ENCODE data around the gene PHACTR4. TPM values are rescaled to one million over a fixed set of nuclear protein-coding genes. Genes with fewer than 3 reads are reported as not detected.
A peak's percentile ranks its signal among the peaks of the same experiment; 100 is the strongest.

Gene PHACTR4
- polyA plus RNA-seq, 1 donor (not counting 4 experiments of a cell fraction or from before 2014, with no cell fraction given): 12.2 TPM

GRCh38 chr1:28421744-28422143 lies 52.2 kb downstream of the PHACTR4 start:
- Histone ChIP-seq H3K9me3 (ENCODE audit: control insufficient read depth, low read depth, low read length) (no peaks in the 10 kb centered on the region), H3K27ac (ENCODE audit: control insufficient read depth, insufficient read depth, low read length) (peak overlapping the region; percentile 39), H4K20me1 (ENCODE audit: control insufficient read depth, extremely low read depth, insufficient read depth, low read length) (no peaks in the 10 kb centered on the region), H3K4me1 (ENCODE audit: control insufficient read depth, extremely low read depth, insufficient read depth, low read length) (peaks cover 21% of the 10 kb centered on the region), H3K9me1 (ENCODE audit: control insufficient read depth, extremely low read depth, insufficient read depth, low read length) (no peaks in the 10 kb centered on the region), H3K79me2 (ENCODE audit: control insufficient read depth, insufficient read depth, low read length) (no peaks in the 10 kb centered on the region), H3K4me3 (ENCODE audit: control insufficient read depth in 2 of 3, extremely low read depth in 1 of 3, insufficient read depth in 2 of 3, low read depth in 1 of 3, low read length in 3 of 3) (no peak overlapping the region), H2AFZ (ENCODE audit: control insufficient read depth, low read length) (no peak overlapping the region), H3K9ac (ENCODE audit: control insufficient read depth, extremely low read depth, insufficient read depth, low read length) (no peak overlapping the region), H3K27me3 (ENCODE audit: control insufficient read depth, extremely low read depth, insufficient read depth, low read length) (no peaks in the 10 kb centered on the region), H3K4me2 (ENCODE audit: control insufficient read depth, extremely low read depth, insufficient read depth, low read depth, low read length) (no peak overlapping the region), H3K36me3 (ENCODE audit: control insufficient read depth in 2 of 2, extremely low read depth in 1 of 2, insufficient read depth in 2 of 2, low read length in 2 of 2) (peaks cover 0 to 3% of the 10 kb centered on the region in 2 experiments)
- FAIRE-seq (no peak), DNase-seq (ENCODE audit: low read depth, low spot score) (no peak)
- dilution Hi-C loops (cut with MboI; ENCODE audit: extremely low pct_ligation_motif_present, low sequenced_read_pairs): no loop called here
- TF ChIP-seq CTCF (optimal IDR thresholded peaks at IDR 0.05 in 1 of 3, IDR thresholded peaks at IDR 0.05 in 1 of 3, conservative IDR thresholded peaks at IDR 0.05 in 1 of 3; ENCODE audit: extremely low read depth in 1 of 3, insufficient read depth in 2 of 3, low read length in 3 of 3): no peak
- TF ChIP-seq EZH2 (IDR thresholded peaks at IDR 0.05; ENCODE audit: low read length): no peak

GRCh38 chr1:28426831-28427230 lies 57.3 kb downstream of the PHACTR4 start:
- Histone ChIP-seq H3K4me1 (ENCODE audit: control insufficient read depth, extremely low read depth, insufficient read depth, low read length) (peaks cover 8% of the 10 kb centered on the region), H3K27ac (ENCODE audit: control insufficient read depth, insufficient read depth, low read length) (no peak overlapping the region), H3K9ac (ENCODE audit: control insufficient read depth, extremely low read depth, insufficient read depth, low read length) (no peak overlapping the region), H3K4me3 (ENCODE audit: control insufficient read depth in 2 of 3, extremely low read depth in 1 of 3, insufficient read depth in 2 of 3, low read depth in 1 of 3, low read length in 3 of 3) (no peak overlapping the region), H3K9me3 (ENCODE audit: control insufficient read depth, low read depth, low read length) (no peaks in the 10 kb centered on the region), H3K4me2 (ENCODE audit: control insufficient read depth, extremely low read depth, insufficient read depth, low read depth, low read length) (no peak overlapping the region), H3K27me3 (ENCODE audit: control insufficient read depth, extremely low read depth, insufficient read depth, low read length) (no peaks in the 10 kb centered on the region), H3K9me1 (ENCODE audit: control insufficient read depth, extremely low read depth, insufficient read depth, low read length) (no peaks in the 10 kb centered on the region), H2AFZ (ENCODE audit: control insufficient read depth, low read length) (no peak overlapping the region), H4K20me1 (ENCODE audit: control insufficient read depth, extremely low read depth, insufficient read depth, low read length) (no peaks in the 10 kb centered on the region), H3K36me3 (ENCODE audit: control insufficient read depth in 2 of 2, extremely low read depth in 1 of 2, insufficient read depth in 2 of 2, low read length in 2 of 2) (peaks cover 0 to 2% of the 10 kb centered on the region in 2 experiments), H3K79me2 (ENCODE audit: control insufficient read depth, insufficient read depth, low read length) (no peaks in the 10 kb centered on the region)
- no peak for TF ChIP-seq EZH2 (IDR thresholded peaks at IDR 0.05; ENCODE audit: low read length)
- TF ChIP-seq CTCF (optimal IDR thresholded peaks at IDR 0.05 in 1 of 3, IDR thresholded peaks at IDR 0.05 in 1 of 3, conservative IDR thresholded peaks at IDR 0.05 in 1 of 3; ENCODE audit: extremely low read depth in 1 of 3, insufficient read depth in 2 of 3, low read length in 3 of 3): no peak
- DNase-seq (ENCODE audit: low read depth, low spot score): no peak
- no peak for FAIRE-seq
- dilution Hi-C loops (cut with MboI; ENCODE audit: extremely low pct_ligation_motif_present, low sequenced_read_pairs): no loop called here

Data from keratinocyte (primary cell).